Endothelial cell of umbilical vein (primary cell): ENCODE measurements around the gene ZNF48.

Source experiments
- EZH2 ChIP-seq: IDR thresholded peaks from 2 replicates; pipeline ENCODE4 v1.6.1; 2012; ENCODE audit warnings: borderline replicate concordance, low read depth, mild to moderate bottlenecking, moderate library complexity, low read length, inconsistent platforms; ENCODE audit not compliant: severe bottlenecking
- FOS ChIP-seq: IDR thresholded peaks from 2 replicates; pipeline ENCODE4 v1.6.1; 2011; ENCODE audit warnings: mild to moderate bottlenecking, low read length, moderate library complexity, borderline replicate concordance; ENCODE audit not compliant: insufficient read depth
- JUN ChIP-seq: IDR thresholded peaks from 2 replicates; pipeline ENCODE4 v1.6.1; 2011; ENCODE audit warnings: borderline replicate concordance, low read depth; ENCODE audit not compliant: insufficient read length, insufficient read depth
- MAX ChIP-seq: IDR thresholded peaks from 2 replicates; pipeline ENCODE4 v1.6.1; 2011; ENCODE audit not compliant: insufficient read depth, insufficient read length
- MYC ChIP-seq: IDR thresholded peaks from one replicate; pipeline ENCODE4 v1.6.1; 2011; ENCODE audit warnings: mild to moderate bottlenecking, low read depth, low read length
- POLR2A ChIP-seq: IDR thresholded peaks from 2 replicates; pipeline ENCODE4 v1.6.1; 2012; ENCODE audit warnings: low read depth, mild to moderate bottlenecking, control low read depth, low read length
- POLR2AphosphoS5 ChIP-seq: IDR thresholded peaks from 2 replicates; pipeline ENCODE4 v1.6.1; 2012; ENCODE audit warnings: low read depth, mild to moderate bottlenecking, control low read depth, low read length, moderate library complexity; ENCODE audit not compliant: insufficient read depth
- TF ChIP-seq, protein P1 (sequence below), 2 donors: IDR thresholded peaks; 1 replicate in 1 of 2; 2 replicates in 1 of 2; pipeline ENCODE4 v1.5.1; 2011; ENCODE audit warnings: low read length in 2 of 2, mild to moderate bottlenecking in 2 of 2, moderate library complexity in 2 of 2, control low read depth in 1 of 2, inconsistent platforms in 1 of 2, low read depth in 1 of 2; ENCODE audit not compliant: insufficient read depth in 1 of 2; ENCODE audit errors: extremely low read depth in 1 of 2

- TF ChIP-seq EZH2: no peak
- TF ChIP-seq, protein P1, sequence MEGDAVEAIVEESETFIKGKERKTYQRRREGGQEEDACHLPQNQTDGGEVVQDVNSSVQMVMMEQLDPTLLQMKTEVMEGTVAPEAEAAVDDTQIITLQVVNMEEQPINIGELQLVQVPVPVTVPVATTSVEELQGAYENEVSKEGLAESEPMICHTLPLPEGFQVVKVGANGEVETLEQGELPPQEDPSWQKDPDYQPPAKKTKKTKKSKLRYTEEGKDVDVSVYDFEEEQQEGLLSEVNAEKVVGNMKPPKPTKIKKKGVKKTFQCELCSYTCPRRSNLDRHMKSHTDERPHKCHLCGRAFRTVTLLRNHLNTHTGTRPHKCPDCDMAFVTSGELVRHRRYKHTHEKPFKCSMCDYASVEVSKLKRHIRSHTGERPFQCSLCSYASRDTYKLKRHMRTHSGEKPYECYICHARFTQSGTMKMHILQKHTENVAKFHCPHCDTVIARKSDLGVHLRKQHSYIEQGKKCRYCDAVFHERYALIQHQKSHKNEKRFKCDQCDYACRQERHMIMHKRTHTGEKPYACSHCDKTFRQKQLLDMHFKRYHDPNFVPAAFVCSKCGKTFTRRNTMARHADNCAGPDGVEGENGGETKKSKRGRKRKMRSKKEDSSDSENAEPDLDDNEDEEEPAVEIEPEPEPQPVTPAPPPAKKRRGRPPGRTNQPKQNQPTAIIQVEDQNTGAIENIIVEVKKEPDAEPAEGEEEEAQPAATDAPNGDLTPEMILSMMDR (IDR thresholded peaks at IDR 0.05; ENCODE audit: extremely low read depth in 1 of 2, insufficient read depth in 1 of 2, low read depth in 1 of 2, low read length in 2 of 2): no peak
- no peak for TF ChIP-seq MAX
- TF ChIP-seq POLR2A: no peak
- TF ChIP-seq POLR2AphosphoS5: no peak
- no peak for TF ChIP-seq MYC
- no peak for TF ChIP-seq JUN
- TF ChIP-seq FOS: no peak
These were observed 38.0 kb upstream of the ZNF48 start for GRCh38 chr16:30357085-30357714.
